DMS114 treated with DMSO at 0.1 percent for 48 hours (cell line): ENCODE results near the gene NIFK.
"Not testable (repeated sequence)": the region's sequence is repeated elsewhere in the genome, so short reads cannot be mapped to it uniquely, and the experiment has no call there.

Experiments
- DNase-seq: peaks from one replicate; lab custom pipeline; 2025; ENCODE audit not compliant: unreplicated experiment; lab: John Stamatoyannopoulos, UW

Gene NIFK

DNA sequence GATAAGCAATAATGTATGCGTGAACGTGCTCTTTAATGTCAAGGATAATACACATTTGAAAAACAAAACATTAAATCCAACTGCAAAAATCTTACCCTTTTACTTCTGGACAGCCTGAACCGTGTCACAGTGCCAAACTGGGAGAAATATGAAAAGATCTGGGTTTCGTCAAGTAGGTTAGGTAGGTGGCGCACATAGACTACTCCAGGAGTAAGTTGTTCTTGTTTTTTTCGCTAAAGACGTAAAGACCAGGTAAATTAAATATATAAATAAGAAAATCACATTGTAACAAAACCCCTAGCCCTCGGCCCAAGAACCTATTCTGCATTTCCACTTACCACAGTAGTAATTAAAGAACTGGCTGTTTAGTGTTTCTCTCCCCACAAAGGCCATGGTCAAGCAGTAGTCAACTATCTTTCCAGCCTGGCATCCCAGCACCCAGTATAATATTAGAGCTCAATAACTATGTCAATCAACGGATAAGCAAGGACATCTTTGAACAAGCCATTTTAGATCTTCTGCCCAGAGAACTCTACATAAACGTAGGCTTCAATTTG, 1.1 kb downstream of the NIFK start:
- no peak for DNase-seq

DNA sequence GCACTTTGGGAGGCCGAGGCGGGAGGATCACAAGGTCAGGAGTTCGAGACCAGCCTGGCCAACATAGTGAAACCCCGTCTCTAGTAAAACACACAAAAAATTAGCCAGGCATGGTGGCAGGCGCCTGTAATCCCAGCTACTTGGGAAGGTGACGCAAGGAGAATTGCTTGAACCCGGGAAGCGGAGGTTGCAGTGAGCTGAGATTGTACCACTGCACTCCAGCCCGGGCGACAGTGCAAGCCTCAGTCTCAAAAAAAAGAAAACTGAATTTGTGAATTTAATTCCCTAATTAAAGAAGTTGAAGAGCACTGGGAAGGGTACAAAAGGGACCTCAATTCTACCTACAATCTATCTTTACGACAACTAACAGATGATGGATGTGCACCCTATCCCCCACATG, 2.1 kb downstream of the NIFK start:
- not testable (repeated sequence) for DNase-seq

DNA sequence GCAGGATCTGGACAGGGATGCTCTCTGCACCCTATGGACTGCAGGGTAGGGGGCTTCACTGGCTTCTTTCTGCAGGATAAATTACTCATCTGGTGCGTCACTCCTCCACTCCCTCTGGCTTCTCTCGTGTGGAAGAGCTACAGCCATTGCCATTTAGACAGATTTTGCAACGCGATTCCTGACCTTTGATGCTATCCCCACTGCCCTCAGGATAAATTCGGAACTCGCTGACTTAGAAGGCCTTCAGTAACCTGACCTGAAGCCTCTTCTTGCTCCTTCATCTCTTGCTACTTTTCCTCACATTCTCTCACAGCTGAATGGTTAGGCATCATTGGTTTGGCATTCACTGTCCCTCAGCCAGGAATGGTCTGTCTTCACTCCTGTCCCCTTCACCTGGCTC, 5.3 kb downstream of the NIFK start:
- DNase-seq, result no peak

DNA sequence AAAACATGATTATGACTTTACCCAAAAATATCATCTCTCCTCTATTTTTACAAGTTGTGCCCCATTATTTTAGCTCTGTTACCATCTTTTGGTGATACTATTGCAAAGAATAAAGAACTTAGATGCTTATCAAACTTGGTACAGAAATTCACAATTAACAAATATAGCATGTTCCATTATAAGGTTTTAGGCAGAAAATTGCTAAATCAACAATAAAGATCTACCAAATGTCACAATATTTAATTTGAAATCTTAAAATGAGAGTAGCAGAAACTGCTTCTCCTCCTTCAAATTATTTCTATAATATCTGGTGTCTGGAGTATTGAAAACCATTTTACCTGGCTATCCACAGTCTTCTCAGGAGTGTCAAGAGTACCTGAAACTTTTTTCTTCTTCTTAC, 8.7 kb downstream of the NIFK start:
- DNase-seq, result no peak

DNA sequence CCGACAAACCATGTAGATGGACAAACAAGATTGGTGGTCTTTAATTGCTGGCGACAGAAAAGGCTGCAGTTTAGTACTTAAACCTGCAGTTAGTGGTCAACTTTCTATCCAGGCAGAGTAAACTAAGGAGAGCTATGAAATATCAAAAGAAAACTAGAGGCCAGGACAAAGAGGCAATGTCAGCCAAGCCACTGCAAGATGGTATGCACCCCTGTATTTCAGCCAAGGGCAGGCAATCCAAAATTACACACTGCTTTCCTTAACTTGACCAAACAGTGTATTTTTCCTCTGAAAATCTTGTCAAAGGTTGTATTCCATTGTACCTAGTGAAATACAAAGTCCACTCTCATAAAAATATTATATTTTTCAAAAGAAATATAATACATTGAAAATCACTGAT, 9.3 kb downstream of the NIFK start:
- DNase-seq, result no peak

DNA sequence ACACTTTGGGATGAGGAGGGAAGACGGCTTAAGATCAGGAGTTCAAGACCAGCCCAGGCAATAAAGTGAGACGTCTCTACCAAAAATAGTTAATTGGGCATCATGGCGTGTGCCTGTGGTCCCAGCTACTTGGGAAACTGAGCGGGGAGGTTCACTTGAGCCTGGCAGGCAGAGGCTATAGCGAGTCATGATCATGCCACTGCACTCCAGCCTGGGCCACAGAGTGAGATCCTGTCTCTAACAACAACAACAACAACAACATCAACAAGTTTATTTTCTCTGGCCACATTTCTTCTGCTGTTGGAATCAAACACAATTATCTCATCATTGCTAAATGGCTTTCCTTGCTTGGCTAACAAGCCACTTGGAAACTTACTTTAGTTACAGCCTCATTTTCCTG, 13.4 kb downstream of the NIFK start:
- no peak for DNase-seq

DNA sequence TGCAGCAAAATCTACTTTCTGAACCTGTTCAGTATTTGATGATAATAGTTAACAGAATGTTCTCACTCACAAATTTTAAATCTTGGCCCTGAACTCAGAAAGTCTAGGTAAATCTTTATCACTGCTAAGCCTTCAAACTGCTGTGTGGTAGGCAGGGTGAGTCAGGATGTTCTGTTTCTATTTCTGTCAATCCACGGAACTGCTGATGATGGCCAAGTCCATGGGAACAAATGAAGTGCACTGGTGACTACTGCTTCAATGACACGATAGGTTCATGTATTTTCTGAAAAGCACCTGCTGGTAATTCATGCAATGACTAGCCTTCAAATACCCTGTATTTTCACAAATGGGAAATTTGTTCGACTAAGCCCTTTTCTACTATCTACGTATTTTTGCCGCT, 14.2 kb downstream of the NIFK start:
- no peak for DNase-seq

DNA sequence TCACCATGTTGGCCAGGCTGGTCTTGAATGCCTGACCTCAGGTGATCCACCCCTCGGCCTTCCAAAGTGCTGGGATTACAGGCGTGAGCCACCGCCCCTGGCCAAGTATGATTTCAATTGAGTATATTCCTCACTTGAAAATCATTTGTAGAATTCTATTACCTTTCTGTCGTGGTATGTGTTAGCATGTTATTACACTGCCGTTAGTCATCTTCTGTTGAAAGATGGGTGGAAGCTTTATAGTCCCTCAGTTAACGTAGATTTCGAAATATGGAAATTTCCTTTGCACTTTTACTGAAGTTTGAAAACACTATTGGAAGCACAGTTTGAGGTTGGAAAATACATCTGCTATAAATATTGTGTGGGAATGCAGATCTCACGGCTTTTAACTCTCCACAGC, 14.7 kb downstream of the NIFK start:
- DNase-seq, result no peak

DNA sequence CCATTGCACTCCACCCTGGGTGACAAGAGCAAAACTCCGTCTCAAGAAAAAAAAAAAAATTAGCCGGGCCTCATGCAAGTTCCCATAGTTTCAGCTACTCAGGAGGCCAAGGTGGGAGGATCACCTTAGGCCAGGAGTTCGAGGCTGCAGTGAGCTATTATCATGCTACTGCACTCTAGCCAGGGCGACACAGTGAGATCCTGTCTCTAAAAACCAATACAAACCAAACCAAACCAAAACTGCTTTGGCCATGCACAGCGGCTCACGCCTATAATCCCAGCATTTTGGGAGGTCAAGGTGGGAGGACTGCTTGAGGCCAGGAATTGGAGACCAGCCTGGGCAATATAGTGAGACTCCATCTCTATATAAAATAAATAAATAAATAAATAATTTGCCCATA, 19.1 kb downstream of the NIFK start:
- DNase-seq, result no peak

DNA sequence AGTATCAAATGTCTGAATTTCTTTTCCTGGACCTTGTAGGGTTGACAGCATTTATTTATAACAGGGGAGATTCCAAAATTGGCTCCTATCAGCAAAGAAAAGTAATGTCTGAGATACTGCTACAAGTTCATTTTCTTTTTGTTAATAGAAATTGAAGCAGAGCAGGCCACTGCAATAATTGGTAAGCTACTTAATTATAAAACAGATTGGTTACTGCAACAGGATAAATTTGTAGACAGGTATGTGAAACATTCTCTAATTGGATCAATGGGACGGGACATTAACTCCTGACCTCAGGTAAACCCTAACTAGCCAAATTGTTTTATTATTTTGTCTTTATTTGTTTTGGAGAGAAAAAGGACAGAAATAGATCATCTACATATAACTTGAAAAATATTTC, 20.5 kb downstream of the NIFK start:
- DNase-seq, result no peak

DNA sequence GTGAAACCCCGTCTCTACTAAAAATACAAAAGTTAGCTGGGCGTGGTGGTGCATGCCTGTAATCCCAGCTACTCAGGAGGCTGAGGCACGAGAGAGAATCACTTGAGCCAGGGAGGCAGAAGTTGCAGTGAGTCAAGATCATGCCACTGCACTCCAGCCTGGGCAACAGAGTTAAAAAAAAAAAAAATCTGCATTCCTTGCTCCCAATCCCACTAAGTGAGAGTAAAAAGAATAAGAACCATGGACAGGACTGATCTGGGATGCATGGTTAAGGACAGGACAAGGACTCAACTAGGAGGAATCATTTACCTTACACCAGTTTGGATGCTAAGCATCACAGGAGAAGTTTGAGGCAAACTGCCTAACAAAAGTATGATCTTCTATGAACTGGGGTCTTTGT, 25.2 kb downstream of the NIFK start:
- DNase-seq, result not testable (repeated sequence)

DNA sequence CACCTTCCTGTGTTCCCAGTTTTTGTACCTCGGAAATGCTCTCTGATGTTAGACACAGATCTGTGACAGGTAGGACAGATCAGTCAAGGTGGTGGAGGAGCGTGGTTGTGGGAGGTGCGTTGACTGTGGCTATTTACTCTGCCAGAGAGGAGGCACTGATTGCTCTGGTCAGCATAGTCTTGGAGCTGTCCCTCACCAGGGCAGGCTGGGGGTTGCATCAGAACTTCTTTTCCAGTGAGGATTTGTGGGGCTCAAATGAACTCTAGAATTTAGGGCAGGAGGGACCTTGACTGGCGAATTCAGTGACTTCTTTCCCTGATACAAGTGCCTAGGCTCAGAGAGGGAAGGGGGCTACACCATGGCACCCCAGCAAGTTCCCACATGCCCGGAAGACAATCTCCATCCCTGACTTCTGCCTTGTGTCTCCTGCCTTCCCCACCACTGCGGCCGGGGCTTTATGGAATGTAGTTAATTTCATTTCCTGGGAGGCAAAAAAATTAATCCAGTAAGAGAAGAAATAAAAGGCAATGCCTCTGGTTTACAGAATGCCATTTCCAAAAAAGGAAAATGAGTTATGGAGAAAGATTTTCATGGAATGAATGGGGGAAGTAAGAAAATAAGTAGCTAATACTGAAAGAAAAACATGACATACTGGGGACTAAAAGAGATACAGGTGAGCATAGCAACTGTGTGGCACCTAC, 26.1 kb downstream of the NIFK start:
- DNase-seq, result no peak

DNA sequence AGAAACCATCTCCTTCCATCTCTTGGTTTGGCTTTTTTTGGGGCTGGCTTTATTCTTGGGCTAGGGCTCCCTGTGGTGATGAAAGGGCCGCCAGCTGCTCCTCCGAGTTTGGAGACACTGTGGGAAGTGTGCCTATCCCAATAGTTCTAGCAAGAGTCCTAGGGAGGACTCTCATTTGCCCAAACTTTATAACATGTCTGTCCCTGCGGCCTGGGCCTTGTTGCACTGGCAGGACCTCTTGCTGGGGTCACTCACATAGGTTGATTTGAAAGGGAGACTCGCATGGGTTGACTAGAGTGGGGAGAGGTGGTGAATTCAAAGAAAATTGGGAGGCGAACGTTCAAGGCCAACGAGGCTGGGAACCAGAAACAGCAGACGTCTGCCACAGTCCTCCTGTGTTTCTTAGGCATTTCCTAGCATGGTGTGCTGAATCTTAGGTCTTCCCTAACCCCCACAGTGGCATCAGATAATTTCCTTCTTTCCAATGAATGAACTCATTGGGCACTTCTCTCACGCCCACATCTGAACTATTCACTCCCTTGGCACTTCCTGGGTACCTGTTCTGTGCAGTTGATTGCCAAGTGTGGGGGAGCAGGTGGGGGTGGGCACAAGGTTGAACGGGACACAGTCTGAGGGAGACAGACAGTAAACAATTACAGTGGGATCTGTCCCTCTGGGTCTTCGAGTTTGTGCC, 26.8 kb downstream of the NIFK start:
- DNase-seq, result no peak

DNA sequence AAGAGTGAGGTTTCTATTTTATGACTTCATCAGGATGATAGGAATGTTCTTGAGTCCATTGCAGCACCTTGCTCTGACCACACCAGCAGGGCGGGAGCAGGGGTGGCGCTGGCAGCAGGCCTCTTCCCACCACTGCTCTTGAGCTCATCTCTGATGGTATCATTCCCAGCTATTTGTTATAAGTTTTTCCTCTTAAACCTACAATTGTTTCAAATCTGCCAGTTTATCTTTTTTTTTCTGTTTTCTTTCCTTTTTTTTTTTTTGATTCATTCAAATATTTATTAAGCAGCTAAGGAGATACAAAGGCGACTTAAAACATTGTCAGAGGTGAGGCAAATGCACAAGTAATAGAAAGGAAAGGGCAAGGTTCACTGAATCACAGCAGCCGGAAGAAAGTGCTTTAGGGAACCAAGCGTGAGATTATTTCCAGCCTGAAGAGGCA, 28.7 kb downstream of the NIFK start:
- DNase-seq, result no peak

DNA sequence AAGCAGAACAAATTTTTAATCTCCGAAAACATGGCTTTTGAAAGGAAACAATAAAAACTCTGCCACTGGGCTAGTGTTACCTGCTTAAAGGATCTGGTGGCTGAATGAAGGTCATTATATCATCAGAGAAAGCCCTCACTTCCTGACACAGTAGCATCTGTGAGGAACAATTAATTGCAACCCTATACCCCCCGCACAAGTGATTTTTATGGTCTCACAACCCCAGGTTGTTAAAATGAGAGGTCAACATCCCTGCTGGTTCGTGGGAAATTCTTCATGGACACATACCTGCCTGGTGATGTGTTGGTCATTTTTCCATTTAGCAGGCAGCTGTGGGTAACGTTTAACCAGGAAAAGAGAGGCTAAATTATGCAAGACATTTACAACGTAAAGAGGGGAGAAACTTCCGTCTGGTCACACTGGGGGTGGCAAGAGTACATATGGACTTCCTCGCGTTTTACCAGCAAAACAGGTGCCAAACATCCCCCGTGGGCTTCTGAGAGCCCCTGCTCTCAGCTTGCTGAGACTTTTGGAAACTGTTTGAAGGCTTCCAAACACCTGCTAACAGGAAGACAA, 29.2 kb downstream of the NIFK start:
- DNase-seq, result no peak

DNA sequence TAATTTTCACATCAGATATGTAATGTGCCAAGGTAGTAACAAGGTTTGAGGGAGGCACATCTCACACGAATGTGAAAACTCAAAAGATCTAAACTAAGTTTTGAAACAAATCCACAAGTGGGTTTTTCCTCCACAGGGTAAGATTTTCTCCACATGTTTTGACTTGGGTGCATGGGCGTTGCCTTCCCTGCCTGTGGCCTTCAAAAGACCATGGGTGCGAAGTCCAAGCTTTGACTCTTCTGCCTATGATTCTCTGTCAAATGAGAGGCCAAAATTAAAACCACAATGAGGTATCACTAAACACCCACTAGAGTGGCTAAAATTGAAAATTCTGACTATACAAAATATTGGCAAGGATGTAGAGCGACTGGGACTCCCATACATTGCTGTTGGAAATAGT, 30.7 kb downstream of the NIFK start:
- DNase-seq, result no peak

DNA sequence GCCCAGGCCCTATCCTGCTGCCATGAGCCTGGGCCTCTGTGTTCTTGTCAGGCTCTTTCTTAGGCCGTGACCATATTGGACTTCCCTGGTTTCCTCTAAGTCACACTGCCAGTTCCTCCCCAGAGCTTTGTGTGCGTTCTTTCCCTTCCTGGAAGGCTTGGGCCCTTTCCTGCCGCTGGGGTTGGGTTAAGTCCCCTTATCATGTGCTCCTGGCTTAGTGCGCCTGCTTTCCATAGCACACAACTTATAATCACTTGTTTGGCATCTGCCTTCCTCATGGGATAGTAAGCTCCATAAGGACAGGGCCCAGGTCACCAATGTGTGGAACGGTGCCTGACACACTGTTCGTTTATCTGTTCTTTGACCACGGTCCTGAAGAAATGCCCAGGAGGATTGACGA, 31.3 kb downstream of the NIFK start:
- no peak for DNase-seq

DNA sequence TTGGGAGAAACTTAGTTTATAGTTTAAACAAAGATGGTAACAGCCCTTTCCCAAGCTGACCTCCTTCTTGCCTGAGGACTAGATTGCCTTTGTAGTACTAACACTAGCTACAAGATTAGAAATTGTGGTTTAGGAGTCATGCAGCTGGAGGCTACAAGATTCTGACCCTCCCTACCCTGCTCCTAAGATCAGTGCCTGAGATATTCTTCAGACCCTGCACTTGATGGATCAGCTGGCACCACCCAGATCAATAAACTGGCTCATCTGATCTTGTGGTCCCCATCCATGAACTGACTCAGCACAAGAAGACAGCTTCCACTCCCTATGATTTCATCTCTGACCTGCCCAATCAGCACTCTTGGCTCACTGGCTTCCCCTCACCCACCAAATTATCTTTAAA, 34.9 kb downstream of the NIFK start:
- DNase-seq, result not testable (repeated sequence)

DNA sequence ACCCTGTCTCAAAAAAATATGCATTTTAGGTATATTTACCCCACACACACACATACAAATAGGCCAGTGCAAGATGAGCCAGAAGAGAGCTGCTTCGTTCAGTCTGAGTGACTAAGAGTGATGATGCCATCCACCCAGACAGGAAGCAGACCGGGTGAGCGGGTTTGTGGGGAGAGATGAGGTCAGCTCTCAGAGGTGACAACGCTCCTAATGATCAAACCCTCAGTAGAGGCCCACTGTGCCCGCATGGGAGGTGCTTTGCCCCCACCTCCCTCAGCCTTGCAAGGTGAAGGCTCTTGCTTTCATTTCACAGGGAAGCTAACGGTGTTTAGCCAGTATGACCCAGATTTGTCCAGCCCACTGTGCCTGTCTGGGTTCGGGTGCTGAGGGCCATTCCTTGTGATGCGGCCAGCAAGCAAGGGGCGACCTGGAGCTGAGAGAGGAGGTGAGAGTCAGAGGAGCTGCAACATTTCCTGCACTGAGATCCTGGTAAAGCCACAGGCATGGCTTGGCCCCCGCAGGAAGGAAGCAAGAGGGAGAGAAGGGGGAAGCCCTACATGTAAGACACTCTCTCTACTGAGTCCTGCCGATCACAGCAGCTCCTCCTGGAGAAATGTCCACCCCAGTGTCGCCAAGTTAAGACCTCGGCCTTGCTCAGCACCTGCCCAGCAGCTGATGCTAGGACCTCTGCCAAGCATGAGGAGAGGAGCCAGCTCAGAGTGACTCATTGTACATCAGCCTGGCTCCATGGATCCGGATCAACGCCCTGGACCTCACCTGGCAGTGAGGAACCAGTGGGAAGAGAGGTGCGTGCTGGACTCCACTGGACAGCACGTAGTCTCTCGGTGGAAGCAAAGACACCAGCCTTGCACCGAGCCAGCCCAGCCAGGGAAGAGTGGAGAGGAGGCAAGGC, 37.0 kb downstream of the NIFK start:
- DNase-seq, result no peak

DNA sequence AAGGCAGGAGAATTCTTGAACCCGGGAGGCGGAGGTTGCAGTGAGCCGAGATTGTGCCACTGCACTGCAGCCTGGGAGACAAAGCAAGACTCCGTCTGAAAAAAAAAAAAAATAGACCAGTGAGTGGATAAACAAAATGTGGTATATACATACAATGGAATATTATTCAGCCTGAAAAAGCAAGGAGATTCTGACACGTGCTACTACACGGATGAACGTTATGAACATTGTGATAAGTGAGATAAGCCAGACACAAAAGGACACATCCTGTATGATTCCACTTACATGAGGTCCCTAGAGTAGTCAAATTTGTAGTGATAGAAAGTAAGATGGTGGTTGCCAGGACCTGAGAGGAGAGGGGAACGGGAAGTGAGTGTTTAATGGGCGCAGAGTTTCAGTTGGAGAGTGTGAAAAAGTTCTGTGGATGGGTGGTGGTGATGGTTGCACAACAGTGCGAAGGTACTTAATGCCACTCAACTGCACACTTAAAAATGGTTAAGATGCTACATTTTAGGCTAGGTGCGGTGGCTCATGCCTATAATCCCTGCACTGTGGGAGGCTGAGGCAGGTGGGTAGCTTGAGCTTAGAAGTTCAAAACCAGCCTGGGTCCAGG, 38.3 kb downstream of the NIFK start:
- DNase-seq, result no peak

DNA sequence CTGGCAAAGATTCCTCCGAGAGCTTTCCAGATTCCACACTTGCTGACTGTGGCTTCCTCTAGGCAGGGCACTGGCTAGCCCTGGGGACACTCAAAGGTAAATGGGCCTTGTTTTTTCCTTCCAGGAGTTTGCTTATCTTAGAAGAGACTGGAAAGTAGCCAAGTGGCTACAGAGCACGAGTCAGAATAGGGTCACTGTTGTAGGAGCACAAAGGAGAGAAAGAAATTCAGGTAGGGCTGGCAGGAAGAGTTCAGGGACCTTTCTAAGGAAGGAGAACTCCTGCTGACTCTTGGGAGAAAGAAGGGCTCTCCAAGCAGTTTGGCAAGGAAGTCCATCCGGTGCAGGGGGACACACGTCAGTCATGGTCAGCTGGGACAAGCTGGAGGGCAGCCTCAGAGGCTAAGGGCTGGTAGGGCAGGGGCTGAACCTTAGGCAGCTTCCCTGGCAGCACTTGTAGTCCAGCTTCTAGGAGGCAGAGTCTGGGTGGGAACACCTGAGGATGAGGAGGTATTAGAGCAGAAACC, 39.5 kb downstream of the NIFK start:
- DNase-seq, result no peak
